GM12878 (cell line): ENCODE measurements around the gene UGT2B11.

Source experiments
- ATF3 ChIP-seq: IDR thresholded peaks from 2 replicates; pipeline ENCODE4 v1.6.1; 2011; ENCODE audit warnings: low read depth, mild to moderate bottlenecking, low read length, moderate library complexity, borderline replicate concordance; ENCODE audit errors: extremely low read depth
- CBX3 ChIP-seq: fragments of 200-600 bp; sonication (generic); IDR thresholded peaks from 2 replicates; pipeline ENCODE4 v1.6.1; 2016; ENCODE audit warnings: low read depth, borderline replicate concordance
- CTCF ChIP-seq, 3 experiments: IDR thresholded peaks in 2 of 3; conservative IDR thresholded peaks in 1 of 3; 2 replicates each; pipeline ENCODE4 v1.5.1; 2011; ENCODE audit warnings: low read depth in 3 of 3, low read length in 3 of 3, mild to moderate bottlenecking in 3 of 3, control low read depth in 2 of 3, moderate library complexity in 2 of 3, inconsistent platforms in 1 of 3, mixed read lengths in 1 of 3; ENCODE audit not compliant: control insufficient read depth in 2 of 3, insufficient read depth in 1 of 3; ENCODE audit errors: extremely low read depth in 1 of 3
- GABPA ChIP-seq: IDR thresholded peaks from 2 replicates; pipeline ENCODE4 v1.6.1; 2014; ENCODE audit warnings: antibody characterized with exemption, low read depth, mild to moderate bottlenecking, inconsistent platforms
- PAX8 ChIP-seq: fragments of 450-650 bp; IDR thresholded peaks from 2 replicates; pipeline ENCODE4 v1.6.1; 2017; ENCODE audit warnings: mild to moderate bottlenecking, moderate library complexity
- PBX3 ChIP-seq: IDR thresholded peaks from 2 replicates; pipeline ENCODE4 v1.6.1; 2011; ENCODE audit warnings: mild to moderate bottlenecking, low read depth, low read length, moderate library complexity; ENCODE audit not compliant: insufficient replicate concordance
- POLR2A ChIP-seq: IDR thresholded peaks from 2 replicates; pipeline ENCODE4 v1.6.1; 2011; ENCODE audit warnings: low read depth, mild to moderate bottlenecking, low read length
- RAD51 ChIP-seq: fragments of 450-650 bp; IDR thresholded peaks from 2 replicates; pipeline ENCODE4 v1.6.1; 2016; ENCODE audit warnings: moderate library complexity, mild to moderate bottlenecking, inconsistent platforms
- SKIL ChIP-seq: fragments of 450-650 bp; IDR thresholded peaks from 2 replicates; pipeline ENCODE4 v1.6.1; 2017; ENCODE audit warnings: mild to moderate bottlenecking, low read depth, inconsistent platforms; ENCODE audit not compliant: poor library complexity, severe bottlenecking
- SMAD1 ChIP-seq: fragments of 450-650 bp; IDR thresholded peaks from 2 replicates; pipeline ENCODE4 v1.6.1; 2018; ENCODE audit warnings: mild to moderate bottlenecking, low read depth; ENCODE audit not compliant: partially characterized antibody
- TAF1 ChIP-seq: IDR thresholded peaks from 2 replicates; pipeline ENCODE4 v1.6.1; 2011; ENCODE audit warnings: mild to moderate bottlenecking, low read depth, low read length, borderline replicate concordance

- TF ChIP-seq RAD51: no peak
- TF ChIP-seq CTCF (IDR thresholded peaks at IDR 0.05 in 2 of 3, conservative IDR thresholded peaks at IDR 0.05 in 1 of 3; ENCODE audit: control insufficient read depth in 2 of 3, extremely low read depth in 1 of 3, insufficient read depth in 1 of 3, low read depth in 3 of 3, low read length in 3 of 3): no peak
- TF ChIP-seq SKIL: no peak
- no peak for TF ChIP-seq ATF3
- TF ChIP-seq PAX8: no peak
- TF ChIP-seq GABPA: no peak
- no peak for TF ChIP-seq CBX3
- no peak for TF ChIP-seq POLR2A
- TF ChIP-seq SMAD1: no peak
- no peak for TF ChIP-seq PBX3
- no peak for TF ChIP-seq TAF1
Measured at GRCh38 chr4:69224891-69225290, 10.3 kb upstream of the UGT2B11 start.
